Measurements from ENCODE around the gene ATF3. TPM values are rescaled to one million over a fixed set of nuclear protein-coding genes. Genes with fewer than 3 reads are reported as not detected.

Gene ATF3
- total and polyA plus RNA-seq, 8 donors = 8.3 to 28.8 (median 20.4) TPM

- WGBS, 2 donors = 63 to 74% methylated on average over 7 of the region's 7 CpGs
- no peak for ATAC-seq
Measured at GRCh38 chr1:212628813-212629415, 20.4 kb downstream of the ATF3 start.

GRCh38 chr1:212629450-212630157 lies 21.0 kb downstream of the ATF3 start:
- WGBS, 2 donors = 62% methylated on average over 5 of the region's 5 CpGs
- intact Hi-C loops (cut with DNase I) = loop anchor here (5.0 to 10.0 kb wide), 3 partner anchors 145 to 157 kb away; no protein-coding TSS in a partner anchor
- no peak for FAIRE-seq

More at GRCh38 chr1:212628813-212629415, 20.4 kb downstream of the ATF3 start:
- intact Hi-C loops (cut with DNase I) = loop anchor here (5.0 to 10.0 kb wide), 3 partner anchors 144 to 157 kb away; no protein-coding TSS in a partner anchor
- Histone ChIP-seq H3K27me3 (no peaks in the 10 kb centered on the region), H3K27ac (no peak overlapping the region), H3K4me1 (no peaks in the 10 kb centered on the region), H3K36me3 (no peaks in the 10 kb centered on the region), H3K4me3 (no peak overlapping the region), H3K9me3 (no peaks in the 10 kb centered on the region)
- DNase-seq (no peak), FAIRE-seq (no peak)
- TF ChIP-seq, protein P1, sequence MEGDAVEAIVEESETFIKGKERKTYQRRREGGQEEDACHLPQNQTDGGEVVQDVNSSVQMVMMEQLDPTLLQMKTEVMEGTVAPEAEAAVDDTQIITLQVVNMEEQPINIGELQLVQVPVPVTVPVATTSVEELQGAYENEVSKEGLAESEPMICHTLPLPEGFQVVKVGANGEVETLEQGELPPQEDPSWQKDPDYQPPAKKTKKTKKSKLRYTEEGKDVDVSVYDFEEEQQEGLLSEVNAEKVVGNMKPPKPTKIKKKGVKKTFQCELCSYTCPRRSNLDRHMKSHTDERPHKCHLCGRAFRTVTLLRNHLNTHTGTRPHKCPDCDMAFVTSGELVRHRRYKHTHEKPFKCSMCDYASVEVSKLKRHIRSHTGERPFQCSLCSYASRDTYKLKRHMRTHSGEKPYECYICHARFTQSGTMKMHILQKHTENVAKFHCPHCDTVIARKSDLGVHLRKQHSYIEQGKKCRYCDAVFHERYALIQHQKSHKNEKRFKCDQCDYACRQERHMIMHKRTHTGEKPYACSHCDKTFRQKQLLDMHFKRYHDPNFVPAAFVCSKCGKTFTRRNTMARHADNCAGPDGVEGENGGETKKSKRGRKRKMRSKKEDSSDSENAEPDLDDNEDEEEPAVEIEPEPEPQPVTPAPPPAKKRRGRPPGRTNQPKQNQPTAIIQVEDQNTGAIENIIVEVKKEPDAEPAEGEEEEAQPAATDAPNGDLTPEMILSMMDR (IDR thresholded peaks at IDR 0.05) = no peak

DNA sequence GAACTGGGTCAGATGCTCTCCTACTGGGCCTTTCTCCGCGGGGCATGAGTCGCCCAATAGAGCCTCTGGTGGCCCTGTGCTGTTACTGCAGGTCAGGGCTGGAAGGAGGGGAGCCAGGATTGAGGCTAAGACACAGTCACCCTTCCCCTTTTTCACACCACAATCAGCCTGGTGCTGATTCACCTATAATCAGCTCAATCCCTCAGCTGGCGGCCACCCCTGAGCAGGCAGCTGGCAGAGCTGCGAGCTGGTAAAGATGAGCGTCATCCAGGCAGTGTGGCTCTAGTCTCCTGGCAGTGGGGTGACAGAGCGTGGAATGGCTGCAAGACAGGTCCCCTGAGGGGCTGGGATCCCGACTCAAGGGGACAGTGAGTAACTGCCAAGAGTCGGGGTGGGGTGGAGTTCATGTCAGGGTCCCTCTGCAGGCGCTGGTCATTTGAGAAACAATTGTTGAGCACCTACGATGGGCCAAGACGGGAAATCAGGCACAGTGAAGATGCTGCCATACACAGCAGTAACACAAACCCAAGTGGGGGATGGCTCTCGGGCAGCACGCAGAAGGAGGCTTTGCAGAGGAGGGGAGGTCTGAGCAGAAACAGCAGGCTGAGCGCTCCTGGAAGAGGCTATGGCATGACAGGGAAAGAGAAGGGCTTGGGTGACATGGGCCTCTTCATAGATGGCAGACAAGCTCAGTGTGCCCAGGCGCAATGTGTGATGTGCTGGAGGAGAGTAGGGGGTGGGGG lies 21.8 kb downstream of the ATF3 start:
- 39 to 41% methylated on average over 16 of the region's 16 CpGs for WGBS, 2 donors
- DNase-seq (peak in 5 of 6 donors; percentile 46 to 82 (median 68)), ATAC-seq (peak; percentile 89 to 99 (median 96)), FAIRE-seq (no peak)
- no peaks in the 10 kb centered on the region for H3K9me3 ChIP-seq
- no peak overlapping the region for H3K27ac ChIP-seq
- intact Hi-C loops (cut with DNase I) = no loop called here
- H3K36me3 ChIP-seq = no peaks in the 10 kb centered on the region
- H3K27me3 ChIP-seq = no peaks in the 10 kb centered on the region
- no peak overlapping the region for H3K4me3 ChIP-seq
- no peaks in the 10 kb centered on the region for H3K4me1 ChIP-seq
- TF ChIP-seq, protein P1 (IDR thresholded peaks at IDR 0.05) = peak; percentile 71 to 89 (median 77)

More at GRCh38 chr1:212629450-212630157, 21.0 kb downstream of the ATF3 start:
- Histone ChIP-seq H3K27me3 (no peaks in the 10 kb centered on the region), H3K9me3 (no peaks in the 10 kb centered on the region), H3K27ac (no peak overlapping the region), H3K4me1 (no peaks in the 10 kb centered on the region), H3K4me3 (no peak overlapping the region), H3K36me3 (no peaks in the 10 kb centered on the region)
- ATAC-seq = no peak
- no peak for DNase-seq
- TF ChIP-seq, protein P1 (IDR thresholded peaks at IDR 0.05) = no peak

DNA sequence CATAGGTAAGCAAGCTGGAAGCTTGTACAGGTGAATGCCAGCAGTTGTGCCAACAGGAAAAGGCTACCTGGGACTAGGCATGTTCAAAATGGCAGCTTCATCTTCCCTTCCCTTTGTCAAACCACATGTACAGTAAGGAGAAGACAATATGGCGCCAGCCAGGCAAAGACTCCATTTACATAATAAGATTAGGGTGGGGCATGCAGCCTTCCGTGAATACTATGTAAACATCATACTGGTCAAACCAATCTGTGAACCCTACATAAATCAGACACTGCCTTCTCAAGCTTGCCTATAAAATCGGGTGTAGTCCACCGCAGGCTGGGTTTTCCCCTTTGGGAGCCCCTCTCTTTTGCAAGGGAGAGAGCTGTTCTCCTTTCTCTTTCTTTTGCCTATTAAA lies 24.6 kb downstream of the ATF3 start:
- WGBS, 2 donors = 68 to 73% methylated on average over 4 of the region's 4 CpGs
- FAIRE-seq (no peak), ATAC-seq (no peak), DNase-seq (no peak)
- no peaks in the 10 kb centered on the region for H3K9me3 ChIP-seq
- intact Hi-C loops (cut with DNase I) = no loop called here
- no peaks in the 10 kb centered on the region for H3K36me3 ChIP-seq
- H3K4me3 ChIP-seq = no peak overlapping the region
- TF ChIP-seq, protein P1 (IDR thresholded peaks at IDR 0.05) = no peak
- H3K4me1 ChIP-seq = no peaks in the 10 kb centered on the region
- no peaks in the 10 kb centered on the region for H3K27me3 ChIP-seq
- no peak overlapping the region for H3K27ac ChIP-seq

Data from pancreas (tissue), 10 donors.